ENCODE results near the gene AGBL4. TPM values are rescaled to one million over a fixed set of nuclear protein-coding genes. Genes with fewer than 3 reads are reported as not detected.

The AGBL4 gene
- total and polyA plus RNA-seq, 9 of the 15 experiments (the other 6 are each of a cell fraction or from before 2014, with no cell fraction given) = 0.11 TPM; not detected in 7

DNA sequence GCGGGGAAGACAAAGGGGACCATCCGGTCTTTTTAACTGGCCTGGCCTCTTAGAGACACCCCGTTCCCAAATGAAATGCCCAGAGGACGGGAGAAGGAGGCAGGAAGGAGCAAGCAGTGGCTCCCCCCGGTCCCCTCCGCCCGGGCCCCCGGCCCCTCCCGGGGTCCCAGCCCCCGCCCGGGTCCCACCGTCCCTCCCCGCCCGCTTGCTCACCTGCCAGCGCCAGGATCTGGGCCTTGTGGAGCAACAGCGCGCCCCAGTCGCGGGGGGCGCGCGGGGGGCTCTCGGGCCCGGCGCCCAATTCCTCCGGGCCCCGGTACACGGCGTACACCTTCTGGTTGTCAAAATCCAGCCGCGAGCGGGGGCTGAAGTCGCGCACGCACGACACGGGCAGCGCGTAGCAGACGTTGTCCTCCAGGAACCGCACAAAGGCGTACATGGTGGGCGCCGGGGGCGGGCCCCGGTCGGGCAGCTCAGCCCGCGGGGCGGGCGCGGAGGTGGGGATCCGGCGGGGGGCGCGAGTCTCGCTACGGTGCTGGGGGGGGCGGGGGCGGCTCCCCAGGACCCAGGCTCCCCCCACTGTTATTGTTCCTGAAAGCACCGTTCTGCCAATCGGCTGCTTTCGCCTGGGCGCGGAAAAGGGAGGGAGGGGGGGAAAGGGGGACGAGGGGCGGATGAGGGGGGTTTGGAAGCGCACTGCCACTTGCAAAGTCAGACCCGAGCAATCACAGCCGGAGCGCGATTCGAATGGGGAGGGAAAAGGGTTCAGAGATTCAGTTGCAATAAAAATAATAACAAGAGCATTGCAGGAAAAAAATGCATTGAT, 1247.1 kb downstream of the AGBL4 start, which contains the start of gene BEND5:
Gene BEND5, minus strand, starts transcription at position 499 of the 826 bp plus-strand sequence. Its CDS starts 60 bp downstream, at position 439.
- Histone ChIP-seq H3K9me1 (ENCODE audit: control insufficient read depth, insufficient read depth, low read length) (no peaks in the 10 kb centered on the region), H3K4me2 (ENCODE audit: insufficient read depth, low read length) (no peak within 1 kb of the TSS), H2AFZ (ENCODE audit: low read depth, low read length) (no peak within 1 kb of the TSS), H3K36me3 (ENCODE audit: control insufficient read depth, insufficient read depth, low read length) (no peaks in the 10 kb centered on the region), H3K9me3 (replicated peaks; ENCODE audit: control insufficient read depth, insufficient read depth, low read depth, low read length) (no peaks in the 10 kb centered on the region), H3K4me1 (replicated peaks in 1 of 2; ENCODE audit: control insufficient read depth in 2 of 2, insufficient read depth in 2 of 2, low read length in 2 of 2) (no peaks in the 10 kb centered on the region), H3K9ac (ENCODE audit: insufficient read depth in 1 of 2, low read depth in 2 of 2, low read length in 2 of 2) (no peak within 1 kb of the TSS), H3K27me3 (ENCODE audit: control insufficient read depth in 2 of 2, insufficient read depth in 2 of 2, low read length in 2 of 2) (no peaks in the 10 kb centered on the region), H3K79me2 (ENCODE audit: control insufficient read depth, insufficient read depth, low read length) (no peaks in the 10 kb centered on the region), H4K20me1 (replicated peaks; ENCODE audit: control insufficient read depth, insufficient read depth, low read length) (no peaks in the 10 kb centered on the region), H3K4me3 (no peak within 1 kb of the TSS), H3K27ac (ENCODE audit: extremely low read depth, low read depth, low read length) (no peak within 1 kb of the TSS)
- no peak for FAIRE-seq
- POLR2A ChIA-PET = no interaction called here
- intact Hi-C loops (cut with micrococcal nuclease) = no loop called here
- 4% methylated on average over 25 of the region's 73 CpGs for WGBS (ENCODE audit: insufficient coverage, low coverage, missing lambda C conversion rate)
- in situ Hi-C loops (cut with MboI) = no loop called here
- CTCF ChIA-PET (ENCODE audit: low intra/inter-chr PET ratio) = no interaction called here
- BruUV-seq (replicated peaks) = no TSS peak
- no peak for DNase-seq (ENCODE audit: extremely low read depth in 1 of 4, low spot score in 3 of 4)
- no peak for ATAC-seq
- TF ChIP-seq, protein P1, sequence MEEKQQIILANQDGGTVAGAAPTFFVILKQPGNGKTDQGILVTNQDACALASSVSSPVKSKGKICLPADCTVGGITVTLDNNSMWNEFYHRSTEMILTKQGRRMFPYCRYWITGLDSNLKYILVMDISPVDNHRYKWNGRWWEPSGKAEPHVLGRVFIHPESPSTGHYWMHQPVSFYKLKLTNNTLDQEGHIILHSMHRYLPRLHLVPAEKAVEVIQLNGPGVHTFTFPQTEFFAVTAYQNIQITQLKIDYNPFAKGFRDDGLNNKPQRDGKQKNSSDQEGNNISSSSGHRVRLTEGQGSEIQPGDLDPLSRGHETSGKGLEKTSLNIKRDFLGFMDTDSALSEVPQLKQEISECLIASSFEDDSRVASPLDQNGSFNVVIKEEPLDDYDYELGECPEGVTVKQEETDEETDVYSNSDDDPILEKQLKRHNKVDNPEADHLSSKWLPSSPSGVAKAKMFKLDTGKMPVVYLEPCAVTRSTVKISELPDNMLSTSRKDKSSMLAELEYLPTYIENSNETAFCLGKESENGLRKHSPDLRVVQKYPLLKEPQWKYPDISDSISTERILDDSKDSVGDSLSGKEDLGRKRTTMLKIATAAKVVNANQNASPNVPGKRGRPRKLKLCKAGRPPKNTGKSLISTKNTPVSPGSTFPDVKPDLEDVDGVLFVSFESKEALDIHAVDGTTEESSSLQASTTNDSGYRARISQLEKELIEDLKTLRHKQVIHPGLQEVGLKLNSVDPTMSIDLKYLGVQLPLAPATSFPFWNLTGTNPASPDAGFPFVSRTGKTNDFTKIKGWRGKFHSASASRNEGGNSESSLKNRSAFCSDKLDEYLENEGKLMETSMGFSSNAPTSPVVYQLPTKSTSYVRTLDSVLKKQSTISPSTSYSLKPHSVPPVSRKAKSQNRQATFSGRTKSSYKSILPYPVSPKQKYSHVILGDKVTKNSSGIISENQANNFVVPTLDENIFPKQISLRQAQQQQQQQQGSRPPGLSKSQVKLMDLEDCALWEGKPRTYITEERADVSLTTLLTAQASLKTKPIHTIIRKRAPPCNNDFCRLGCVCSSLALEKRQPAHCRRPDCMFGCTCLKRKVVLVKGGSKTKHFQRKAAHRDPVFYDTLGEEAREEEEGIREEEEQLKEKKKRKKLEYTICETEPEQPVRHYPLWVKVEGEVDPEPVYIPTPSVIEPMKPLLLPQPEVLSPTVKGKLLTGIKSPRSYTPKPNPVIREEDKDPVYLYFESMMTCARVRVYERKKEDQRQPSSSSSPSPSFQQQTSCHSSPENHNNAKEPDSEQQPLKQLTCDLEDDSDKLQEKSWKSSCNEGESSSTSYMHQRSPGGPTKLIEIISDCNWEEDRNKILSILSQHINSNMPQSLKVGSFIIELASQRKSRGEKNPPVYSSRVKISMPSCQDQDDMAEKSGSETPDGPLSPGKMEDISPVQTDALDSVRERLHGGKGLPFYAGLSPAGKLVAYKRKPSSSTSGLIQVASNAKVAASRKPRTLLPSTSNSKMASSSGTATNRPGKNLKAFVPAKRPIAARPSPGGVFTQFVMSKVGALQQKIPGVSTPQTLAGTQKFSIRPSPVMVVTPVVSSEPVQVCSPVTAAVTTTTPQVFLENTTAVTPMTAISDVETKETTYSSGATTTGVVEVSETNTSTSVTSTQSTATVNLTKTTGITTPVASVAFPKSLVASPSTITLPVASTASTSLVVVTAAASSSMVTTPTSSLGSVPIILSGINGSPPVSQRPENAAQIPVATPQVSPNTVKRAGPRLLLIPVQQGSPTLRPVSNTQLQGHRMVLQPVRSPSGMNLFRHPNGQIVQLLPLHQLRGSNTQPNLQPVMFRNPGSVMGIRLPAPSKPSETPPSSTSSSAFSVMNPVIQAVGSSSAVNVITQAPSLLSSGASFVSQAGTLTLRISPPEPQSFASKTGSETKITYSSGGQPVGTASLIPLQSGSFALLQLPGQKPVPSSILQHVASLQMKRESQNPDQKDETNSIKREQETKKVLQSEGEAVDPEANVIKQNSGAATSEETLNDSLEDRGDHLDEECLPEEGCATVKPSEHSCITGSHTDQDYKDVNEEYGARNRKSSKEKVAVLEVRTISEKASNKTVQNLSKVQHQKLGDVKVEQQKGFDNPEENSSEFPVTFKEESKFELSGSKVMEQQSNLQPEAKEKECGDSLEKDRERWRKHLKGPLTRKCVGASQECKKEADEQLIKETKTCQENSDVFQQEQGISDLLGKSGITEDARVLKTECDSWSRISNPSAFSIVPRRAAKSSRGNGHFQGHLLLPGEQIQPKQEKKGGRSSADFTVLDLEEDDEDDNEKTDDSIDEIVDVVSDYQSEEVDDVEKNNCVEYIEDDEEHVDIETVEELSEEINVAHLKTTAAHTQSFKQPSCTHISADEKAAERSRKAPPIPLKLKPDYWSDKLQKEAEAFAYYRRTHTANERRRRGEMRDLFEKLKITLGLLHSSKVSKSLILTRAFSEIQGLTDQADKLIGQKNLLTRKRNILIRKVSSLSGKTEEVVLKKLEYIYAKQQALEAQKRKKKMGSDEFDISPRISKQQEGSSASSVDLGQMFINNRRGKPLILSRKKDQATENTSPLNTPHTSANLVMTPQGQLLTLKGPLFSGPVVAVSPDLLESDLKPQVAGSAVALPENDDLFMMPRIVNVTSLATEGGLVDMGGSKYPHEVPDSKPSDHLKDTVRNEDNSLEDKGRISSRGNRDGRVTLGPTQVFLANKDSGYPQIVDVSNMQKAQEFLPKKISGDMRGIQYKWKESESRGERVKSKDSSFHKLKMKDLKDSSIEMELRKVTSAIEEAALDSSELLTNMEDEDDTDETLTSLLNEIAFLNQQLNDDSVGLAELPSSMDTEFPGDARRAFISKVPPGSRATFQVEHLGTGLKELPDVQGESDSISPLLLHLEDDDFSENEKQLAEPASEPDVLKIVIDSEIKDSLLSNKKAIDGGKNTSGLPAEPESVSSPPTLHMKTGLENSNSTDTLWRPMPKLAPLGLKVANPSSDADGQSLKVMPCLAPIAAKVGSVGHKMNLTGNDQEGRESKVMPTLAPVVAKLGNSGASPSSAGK (IDR thresholded peaks at IDR 0.05) = no peak
- TF ChIP-seq ZNF184 (CRISPR knock-in tag; IDR thresholded peaks at IDR 0.05) (no peak), MAFK (IDR thresholded peaks at IDR 0.05; ENCODE audit: low read length) (no peak)
- TF ChIP-seq, protein P2, sequence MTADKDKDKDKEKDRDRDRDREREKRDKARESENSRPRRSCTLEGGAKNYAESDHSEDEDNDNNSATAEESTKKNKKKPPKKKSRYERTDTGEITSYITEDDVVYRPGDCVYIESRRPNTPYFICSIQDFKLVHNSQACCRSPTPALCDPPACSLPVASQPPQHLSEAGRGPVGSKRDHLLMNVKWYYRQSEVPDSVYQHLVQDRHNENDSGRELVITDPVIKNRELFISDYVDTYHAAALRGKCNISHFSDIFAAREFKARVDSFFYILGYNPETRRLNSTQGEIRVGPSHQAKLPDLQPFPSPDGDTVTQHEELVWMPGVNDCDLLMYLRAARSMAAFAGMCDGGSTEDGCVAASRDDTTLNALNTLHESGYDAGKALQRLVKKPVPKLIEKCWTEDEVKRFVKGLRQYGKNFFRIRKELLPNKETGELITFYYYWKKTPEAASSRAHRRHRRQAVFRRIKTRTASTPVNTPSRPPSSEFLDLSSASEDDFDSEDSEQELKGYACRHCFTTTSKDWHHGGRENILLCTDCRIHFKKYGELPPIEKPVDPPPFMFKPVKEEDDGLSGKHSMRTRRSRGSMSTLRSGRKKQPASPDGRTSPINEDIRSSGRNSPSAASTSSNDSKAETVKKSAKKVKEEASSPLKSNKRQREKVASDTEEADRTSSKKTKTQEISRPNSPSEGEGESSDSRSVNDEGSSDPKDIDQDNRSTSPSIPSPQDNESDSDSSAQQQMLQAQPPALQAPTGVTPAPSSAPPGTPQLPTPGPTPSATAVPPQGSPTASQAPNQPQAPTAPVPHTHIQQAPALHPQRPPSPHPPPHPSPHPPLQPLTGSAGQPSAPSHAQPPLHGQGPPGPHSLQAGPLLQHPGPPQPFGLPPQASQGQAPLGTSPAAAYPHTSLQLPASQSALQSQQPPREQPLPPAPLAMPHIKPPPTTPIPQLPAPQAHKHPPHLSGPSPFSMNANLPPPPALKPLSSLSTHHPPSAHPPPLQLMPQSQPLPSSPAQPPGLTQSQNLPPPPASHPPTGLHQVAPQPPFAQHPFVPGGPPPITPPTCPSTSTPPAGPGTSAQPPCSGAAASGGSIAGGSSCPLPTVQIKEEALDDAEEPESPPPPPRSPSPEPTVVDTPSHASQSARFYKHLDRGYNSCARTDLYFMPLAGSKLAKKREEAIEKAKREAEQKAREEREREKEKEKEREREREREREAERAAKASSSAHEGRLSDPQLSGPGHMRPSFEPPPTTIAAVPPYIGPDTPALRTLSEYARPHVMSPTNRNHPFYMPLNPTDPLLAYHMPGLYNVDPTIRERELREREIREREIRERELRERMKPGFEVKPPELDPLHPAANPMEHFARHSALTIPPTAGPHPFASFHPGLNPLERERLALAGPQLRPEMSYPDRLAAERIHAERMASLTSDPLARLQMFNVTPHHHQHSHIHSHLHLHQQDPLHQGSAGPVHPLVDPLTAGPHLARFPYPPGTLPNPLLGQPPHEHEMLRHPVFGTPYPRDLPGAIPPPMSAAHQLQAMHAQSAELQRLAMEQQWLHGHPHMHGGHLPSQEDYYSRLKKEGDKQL (CRISPR knock-in tag; IDR thresholded peaks at IDR 0.05; ENCODE audit: borderline replicate concordance) = no peak
